ENCODE data around the gene CRB1.

CRB1 gene

GRCh38 chr1:197464044-197464443 lies 196.0 kb downstream of the CRB1 start:
- CTCF ChIA-PET, result no interaction called here
- Histone ChIP-seq H3K27ac (ENCODE audit: extremely low read depth, low read depth, low read length) (no peak overlapping the region), H3K9me3 (ENCODE audit: control insufficient read depth, insufficient read depth, low read depth, low read length) (no peaks in the 10 kb centered on the region), H3K4me1 (ENCODE audit: control insufficient read depth, insufficient read depth, low read length) (peaks cover 9% of the 10 kb centered on the region; the same call in 1 of the 2 replicates), H3K4me3 (ENCODE audit: low read depth, low read length) (no peak overlapping the region), H3K36me3 (ENCODE audit: control insufficient read depth in 2 of 2, insufficient read depth in 1 of 2, low read length in 2 of 2) (no peaks in the 10 kb centered on the region)
- POLR2A ChIA-PET, result no interaction called here
- TF ChIP-seq ZNF223 (tag by site-specific recombination; IDR thresholded peaks at IDR 0.05) (no peak), ZBTB20 (tag by site-specific recombination; IDR thresholded peaks at IDR 0.05) (0 out of 2 replicates have a peak, but pooled peaks have one; percentile 22), FEZF1 (tag by site-specific recombination; IDR thresholded peaks at IDR 0.05) (0 out of 2 replicates have a peak, but pooled peaks have one; percentile 17), KLF16 (tag by site-specific recombination; IDR thresholded peaks at IDR 0.05) (no peak), OSR2 (tag by site-specific recombination; IDR thresholded peaks at IDR 0.05) (no peak), GFI1B (tag by site-specific recombination; IDR thresholded peaks at IDR 0.05) (peak; percentile 12; the same call in 1 of the 2 replicates), ZBTB17 (tag by site-specific recombination; IDR thresholded peaks at IDR 0.05) (peak; percentile 41; the same call in 1 of the 2 replicates), MZF1 (tag by site-specific recombination; IDR thresholded peaks at IDR 0.05; ENCODE audit: borderline replicate concordance) (no peak), ZNF670 (tag by site-specific recombination; IDR thresholded peaks at IDR 0.05; ENCODE audit: low read depth) (no peak), ZNF513 (tag by site-specific recombination; IDR thresholded peaks at IDR 0.05) (no peak)

GRCh38 chr1:197465528-197466327 lies 197.7 kb downstream of the CRB1 start:
- no peaks in the 10 kb centered on the region for H3K36me3 ChIP-seq (ENCODE audit: control insufficient read depth in 2 of 2, insufficient read depth in 1 of 2, low read length in 2 of 2)
- TF ChIP-seq TRIM28 (IDR thresholded peaks at IDR 0.05; ENCODE audit: borderline replicate concordance, low read length), result no peak
- TF ChIP-seq SCRT1 (tag by site-specific recombination; IDR thresholded peaks at IDR 0.05; ENCODE audit: borderline replicate concordance), result no peak
- TF ChIP-seq ZNF449 (tag by site-specific recombination; IDR thresholded peaks at IDR 0.05), result no peak
- peak; percentile 74 for TF ChIP-seq FEZF1 (tag by site-specific recombination; IDR thresholded peaks at IDR 0.05)
- TF ChIP-seq ZNF843 (tag by site-specific recombination; IDR thresholded peaks at IDR 0.05), result peak; percentile 83
- peak; percentile 30; the same call in 1 of the 2 replicates for TF ChIP-seq ZIC2 (tag by site-specific recombination; IDR thresholded peaks at IDR 0.05)
- POLR2A ChIA-PET, result no interaction called here
- H3K27ac ChIP-seq (ENCODE audit: extremely low read depth, low read depth, low read length), result no peak overlapping the region
- H3K4me1 ChIP-seq (ENCODE audit: control insufficient read depth, insufficient read depth, low read length), result peaks cover 9% of the 10 kb centered on the region; the same call in 1 of the 2 replicates
- no peaks in the 10 kb centered on the region for H3K9me3 ChIP-seq (ENCODE audit: control insufficient read depth, insufficient read depth, low read depth, low read length)
- no peak overlapping the region for H3K4me3 ChIP-seq (ENCODE audit: low read depth, low read length)
- CTCF ChIA-PET, result interaction anchor here (0.7 to 1.1 kb wide), 2 partner anchors 41 to 65 kb away, joined by 3 to 4 read pairs; no protein-coding TSS in a partner anchor

GRCh38 chr1:197466813-197467212 lies 198.8 kb downstream of the CRB1 start:
- TF ChIP-seq ZBTB11 (tag by site-specific recombination; conservative IDR thresholded peaks at IDR 0.05; ENCODE audit: low read depth), result 0 out of 2 replicates have a peak, but pooled peaks have one; percentile 16
- TF ChIP-seq ZNF510 (tag by site-specific recombination; IDR thresholded peaks at IDR 0.05; ENCODE audit: insufficient replicate concordance), result peak; percentile 27
- TF ChIP-seq ZNF341 (tag by site-specific recombination; IDR thresholded peaks at IDR 0.05; ENCODE audit: low read depth), result no peak
- no peak for TF ChIP-seq ZNF639 (tag by site-specific recombination; IDR thresholded peaks at IDR 0.05)
- peak; percentile 86 for TF ChIP-seq ZNF843 (tag by site-specific recombination; IDR thresholded peaks at IDR 0.05)
- peak; percentile 72 for TF ChIP-seq ZNF580 (tag by site-specific recombination; IDR thresholded peaks at IDR 0.05)
- TF ChIP-seq FEZF1 (tag by site-specific recombination; IDR thresholded peaks at IDR 0.05), result peak; percentile 61; the same call in 1 of the 2 replicates
- TF ChIP-seq TCF7L2 (IDR thresholded peaks at IDR 0.05; ENCODE audit: borderline replicate concordance, low read depth, low read length), result no peak
- Histone ChIP-seq H3K4me3 (ENCODE audit: low read depth, low read length) (no peak overlapping the region), H3K27ac (ENCODE audit: extremely low read depth, low read depth, low read length) (no peak overlapping the region), H3K4me1 (ENCODE audit: control insufficient read depth, insufficient read depth, low read length) (peaks cover 9% of the 10 kb centered on the region; the same call in 1 of the 2 replicates), H3K9me3 (ENCODE audit: control insufficient read depth, insufficient read depth, low read depth, low read length) (no peaks in the 10 kb centered on the region), H3K36me3 (ENCODE audit: control insufficient read depth in 2 of 2, insufficient read depth in 1 of 2, low read length in 2 of 2) (no peaks in the 10 kb centered on the region)
- ChIA-PET CTCF (interaction anchor here (0.7 to 1.1 kb wide), 2 partner anchors 40 to 67 kb away, joined by 3 to 4 read pairs; no protein-coding TSS in a partner anchor), POLR2A (no interaction called here)
